ENCODE measurements around the gene CEMIP2.

Gene CEMIP2

DNA sequence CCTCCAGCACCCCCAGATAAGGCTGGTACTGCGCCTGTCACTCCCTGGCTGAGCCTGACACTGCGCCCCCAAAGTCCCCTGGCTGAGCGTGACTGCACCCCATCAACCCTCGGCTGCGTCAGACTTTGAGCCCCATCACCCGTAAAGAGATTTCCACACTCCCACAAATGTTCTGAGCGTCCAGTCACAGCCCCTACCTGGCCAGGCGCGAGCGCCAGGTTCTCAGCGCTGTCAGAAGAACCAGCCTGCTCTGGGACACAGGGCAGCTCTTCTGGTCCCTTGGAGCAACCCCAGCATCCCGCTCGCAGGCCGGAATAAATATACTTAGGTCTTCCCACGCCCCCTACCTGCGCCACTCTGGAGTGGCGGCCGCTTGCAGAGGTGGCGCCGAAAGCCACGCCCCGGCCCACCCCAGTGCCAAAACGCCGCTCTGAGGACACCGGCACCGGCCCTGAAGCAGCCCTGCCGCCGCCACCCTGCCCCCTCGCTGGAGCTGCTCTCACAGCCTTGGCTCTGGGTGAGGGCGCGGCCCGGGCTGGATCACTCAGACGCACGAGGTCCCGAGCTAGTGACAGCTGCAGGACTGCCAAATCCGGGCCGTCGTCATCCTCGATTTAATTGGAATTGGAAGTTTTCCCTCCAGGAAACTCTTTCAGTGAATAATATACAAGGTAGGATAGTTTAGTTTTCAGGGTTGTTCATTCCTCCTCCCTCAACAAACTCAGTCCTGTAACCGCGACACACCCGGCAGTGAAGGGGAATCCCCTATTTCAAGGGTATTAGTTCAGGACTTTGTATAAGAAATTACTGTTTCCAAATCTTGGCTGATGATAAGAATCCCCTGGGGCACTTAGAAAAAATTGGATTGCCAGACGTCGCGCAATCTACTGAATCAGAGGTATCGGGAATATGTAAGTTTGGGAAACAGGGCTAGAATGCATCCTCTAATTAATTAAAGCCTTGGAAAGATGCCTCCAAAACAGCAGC is 1.2 kb upstream of the CEMIP2 start:
- DNase-seq: peak; percentile 68

DNA sequence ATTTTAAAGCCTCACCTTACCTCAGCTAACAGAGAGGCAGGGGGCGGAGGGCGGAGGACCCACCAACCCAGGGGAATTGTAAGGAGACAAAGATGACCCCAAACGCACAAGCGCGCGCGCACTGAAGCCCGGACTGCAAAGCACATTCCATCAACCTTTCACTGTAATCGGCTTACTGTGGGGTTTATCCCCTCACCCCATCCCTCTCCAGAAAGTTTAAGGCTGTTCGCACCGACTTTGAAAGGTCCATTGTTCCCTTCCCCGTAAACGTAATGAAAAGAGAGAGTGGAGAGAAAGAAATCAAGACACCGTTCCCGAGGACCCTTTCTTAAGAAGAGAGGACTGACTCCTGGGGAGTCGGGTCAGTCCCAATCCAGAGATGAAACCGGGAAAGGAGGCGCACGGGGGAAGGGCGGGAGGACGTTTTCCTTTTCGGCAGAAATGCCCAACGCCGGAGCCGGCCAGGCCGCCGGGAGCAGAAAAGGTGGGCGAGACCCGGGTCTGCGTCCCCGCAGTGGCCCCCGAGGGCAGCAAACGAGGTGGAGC is 464 bp downstream of the CEMIP2 start:
- DNase-seq: no peak

DNA sequence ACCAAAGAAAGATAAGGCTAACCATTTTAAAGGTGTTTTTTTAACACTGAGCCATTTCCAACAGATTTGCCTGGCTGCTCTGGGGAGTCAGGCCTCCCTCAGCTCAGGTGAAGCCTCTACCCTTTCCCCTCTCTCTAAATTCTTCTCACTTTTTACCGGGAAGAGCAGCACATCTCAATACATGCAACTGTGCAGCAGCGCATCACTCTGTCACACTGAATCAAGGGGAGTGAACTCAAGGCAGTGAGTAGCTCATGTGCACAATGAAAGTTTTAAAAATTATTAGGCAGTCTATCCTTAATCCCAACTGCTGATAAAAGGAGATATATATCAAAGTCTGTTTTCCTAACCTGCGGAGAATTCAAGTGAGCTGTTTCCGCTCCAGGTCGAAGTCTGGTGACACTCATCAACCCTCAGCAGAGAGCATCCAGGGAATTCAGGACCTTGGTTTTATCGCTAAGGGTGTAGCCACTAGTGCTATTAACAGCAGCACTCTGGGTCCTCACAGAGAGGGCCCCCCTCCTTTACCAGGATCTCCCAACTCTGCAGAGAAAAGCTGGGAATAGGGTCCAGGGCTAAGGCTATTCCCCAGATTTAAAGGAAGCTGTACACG is 1.0 kb downstream of the CEMIP2 start:
- no peak for DNase-seq

DNA sequence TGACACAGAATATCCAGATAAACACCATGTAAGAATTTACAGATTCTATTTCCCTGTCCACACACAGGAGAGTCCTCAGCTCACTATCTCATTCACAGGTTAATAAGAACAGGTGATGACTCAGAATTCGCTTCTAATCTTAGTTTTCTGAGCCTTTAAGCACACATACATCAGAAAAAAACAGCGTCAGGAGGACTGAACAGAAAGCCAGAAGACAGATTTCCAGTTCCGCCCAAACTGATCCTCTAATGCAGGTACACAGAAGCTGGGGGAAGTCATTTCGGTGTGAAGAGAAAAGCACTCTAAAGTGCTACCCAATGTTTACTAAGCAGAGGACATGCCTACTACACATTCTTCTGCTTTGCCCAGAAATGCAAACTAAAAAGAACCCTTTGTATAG is 1.6 kb downstream of the CEMIP2 start:
- no peak for DNase-seq

DNA sequence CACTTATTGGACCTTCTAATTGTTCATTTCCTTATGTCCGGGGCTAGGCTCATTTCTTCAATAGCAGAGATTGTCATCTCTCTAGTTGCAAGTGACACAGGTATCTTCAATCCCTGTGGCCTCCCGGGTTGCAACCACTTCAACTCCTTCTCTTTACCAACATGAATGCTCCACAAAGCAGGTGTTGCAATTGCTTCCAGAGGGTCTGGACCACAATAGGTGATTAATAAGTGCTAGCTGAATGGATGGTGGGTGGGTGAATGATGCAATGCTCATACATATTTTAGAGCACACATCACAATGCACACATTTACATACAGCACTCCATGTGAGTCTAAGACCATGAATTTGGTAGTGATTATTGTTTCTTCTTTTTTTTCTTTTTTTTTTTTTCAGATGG is 2.6 kb downstream of the CEMIP2 start:
- DNase-seq: no peak

DNA sequence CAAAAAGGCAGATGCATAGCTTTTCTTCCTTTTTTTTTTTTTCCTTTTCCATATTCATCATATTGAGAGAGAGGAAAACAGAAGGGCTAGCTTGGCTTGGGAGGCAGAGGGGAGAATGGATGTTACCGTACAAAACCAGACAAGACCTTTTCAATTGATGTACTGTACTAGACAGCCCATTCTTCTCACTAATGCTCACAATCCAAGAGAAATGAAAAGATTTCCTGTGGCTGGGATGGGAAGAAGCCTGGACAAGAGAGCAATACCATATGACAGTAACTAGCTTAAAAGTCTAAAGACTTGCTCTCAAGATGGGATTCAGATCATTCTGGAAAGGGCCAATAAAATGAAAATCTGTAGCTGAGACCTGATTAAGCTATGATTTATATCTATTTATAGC is 3.4 kb downstream of the CEMIP2 start:
- DNase-seq: no peak

DNA sequence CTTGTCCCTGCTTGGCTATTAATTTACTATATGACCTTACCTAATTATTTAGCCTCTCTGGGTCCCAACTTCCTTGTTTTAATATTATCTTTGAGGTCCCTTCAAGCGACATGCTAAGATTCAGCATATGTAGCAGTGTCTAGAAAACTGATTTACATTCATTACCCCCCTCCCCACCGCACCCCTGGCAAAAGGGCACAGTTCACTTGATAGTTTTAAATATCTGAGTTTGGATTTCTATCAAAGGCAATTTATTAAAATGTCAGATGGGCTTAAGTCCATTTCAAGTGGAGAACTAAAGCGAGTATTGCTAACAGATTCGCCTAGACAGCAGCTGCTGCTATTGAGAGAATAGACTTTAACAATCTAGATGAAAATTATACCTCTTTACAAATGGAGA is 3.9 kb downstream of the CEMIP2 start:
- no peak for DNase-seq

DNA sequence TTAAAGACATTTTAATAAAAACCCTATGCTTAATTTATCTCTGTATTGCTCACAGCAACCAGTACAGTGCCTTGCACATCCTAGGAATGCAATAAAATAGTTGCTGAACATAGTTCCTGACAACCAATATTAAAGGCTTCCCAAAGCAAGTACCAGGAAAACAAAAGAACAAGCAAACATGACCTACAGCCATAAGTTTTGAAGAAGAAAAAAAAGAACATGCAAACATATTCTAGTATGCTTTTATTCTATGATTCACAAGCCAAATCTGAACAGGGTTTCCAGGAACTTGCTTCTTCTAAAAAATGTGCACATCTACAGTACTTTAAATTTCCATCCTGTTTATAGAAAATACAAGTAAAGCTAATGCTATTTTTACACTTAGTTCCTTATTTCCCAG is 4.5 kb downstream of the CEMIP2 start:
- DNase-seq: no peak

DNA sequence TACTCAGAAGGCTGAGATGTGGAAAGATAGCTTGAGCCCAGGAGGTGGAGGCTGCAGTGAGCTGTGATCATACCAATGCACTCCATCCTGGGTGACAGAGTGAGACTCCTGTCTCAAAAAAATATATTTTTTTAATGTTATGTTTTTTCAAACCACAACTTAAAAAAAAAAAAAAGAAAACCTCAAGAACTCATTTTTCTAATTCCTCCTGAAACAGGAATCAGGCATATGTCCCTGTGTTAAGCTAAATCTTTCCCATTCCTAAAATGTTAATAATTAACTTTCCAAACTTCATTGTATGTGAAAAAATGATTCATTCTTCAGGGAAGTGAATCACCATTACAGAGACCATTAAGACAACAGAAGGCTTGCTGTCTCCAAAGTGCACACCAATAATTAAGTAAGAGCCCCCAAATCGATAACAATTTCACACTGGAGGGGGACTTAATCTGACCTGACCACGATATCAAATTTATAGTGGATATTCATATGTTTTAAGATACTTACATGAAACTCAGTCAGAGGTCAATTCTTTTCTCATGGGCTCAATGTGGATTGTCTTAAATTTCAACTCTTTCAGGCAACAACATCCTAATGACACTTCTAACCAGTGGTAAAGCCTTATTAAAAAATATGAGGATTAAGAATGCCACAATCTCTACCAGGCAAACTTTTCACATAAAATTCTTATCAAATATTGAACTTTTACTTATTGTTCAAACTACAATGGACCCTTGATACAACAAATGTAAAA is 5.2 kb downstream of the CEMIP2 start:
- no peak for DNase-seq

DNA sequence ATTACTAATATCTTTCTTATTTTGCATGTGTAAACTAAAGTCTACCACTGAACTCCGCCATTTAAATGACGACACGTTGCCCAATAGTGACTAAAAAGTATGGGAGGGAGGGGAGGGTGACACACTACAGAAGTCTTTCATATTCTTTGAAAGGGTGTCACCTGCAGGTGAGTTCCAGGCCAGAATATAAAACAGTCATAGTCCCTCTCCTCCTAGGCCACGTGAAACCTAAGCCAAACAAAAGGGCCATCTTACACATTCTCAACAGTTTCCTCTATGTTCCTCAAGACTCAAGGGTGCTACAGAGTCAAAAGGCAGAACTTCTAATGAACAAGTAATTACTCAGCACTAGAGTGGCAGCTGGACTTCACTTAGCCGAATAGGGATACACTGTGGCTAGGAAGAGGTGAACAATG is 6.4 kb downstream of the CEMIP2 start:
- no peak for DNase-seq

DNA sequence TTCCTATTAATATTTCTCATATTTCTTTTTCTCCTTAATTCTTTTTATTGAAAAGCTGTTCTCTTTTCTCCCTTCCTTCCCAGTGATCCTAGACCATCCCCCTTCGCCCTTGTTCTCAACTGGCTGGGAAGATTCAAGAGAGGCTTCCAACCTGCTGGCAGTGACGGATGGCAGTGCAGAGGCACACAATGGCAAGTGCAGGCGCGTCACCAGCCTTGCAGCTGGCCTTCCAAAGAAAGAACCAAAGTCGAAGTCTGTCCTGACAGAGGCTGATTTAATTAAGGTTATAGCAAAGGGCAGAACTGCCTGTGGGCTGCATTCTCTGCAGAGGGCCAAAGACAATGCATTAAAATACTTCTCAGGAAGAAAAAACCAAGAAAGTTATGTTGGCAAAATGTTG is 7.4 kb downstream of the CEMIP2 start:
- DNase-seq: no peak

DNA sequence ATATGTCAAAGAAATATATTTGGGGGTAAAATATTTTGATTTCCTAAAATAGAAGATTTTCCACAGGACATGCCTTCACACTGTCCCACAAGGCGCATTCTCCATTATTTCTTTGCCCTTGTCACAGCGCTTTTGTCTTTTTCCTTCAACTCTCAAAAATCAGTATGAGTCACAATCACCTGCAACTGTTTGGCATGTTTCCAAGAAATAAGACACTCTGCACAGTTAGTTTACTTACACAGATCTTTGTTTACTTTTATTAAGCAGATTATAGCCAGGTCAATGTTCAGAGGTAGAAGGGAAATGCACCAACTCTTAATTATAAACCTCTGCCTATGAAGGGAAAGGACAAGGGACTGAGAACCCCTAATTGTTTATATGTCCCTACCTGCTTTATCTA is 9.5 kb downstream of the CEMIP2 start:
- no peak for DNase-seq

DNA sequence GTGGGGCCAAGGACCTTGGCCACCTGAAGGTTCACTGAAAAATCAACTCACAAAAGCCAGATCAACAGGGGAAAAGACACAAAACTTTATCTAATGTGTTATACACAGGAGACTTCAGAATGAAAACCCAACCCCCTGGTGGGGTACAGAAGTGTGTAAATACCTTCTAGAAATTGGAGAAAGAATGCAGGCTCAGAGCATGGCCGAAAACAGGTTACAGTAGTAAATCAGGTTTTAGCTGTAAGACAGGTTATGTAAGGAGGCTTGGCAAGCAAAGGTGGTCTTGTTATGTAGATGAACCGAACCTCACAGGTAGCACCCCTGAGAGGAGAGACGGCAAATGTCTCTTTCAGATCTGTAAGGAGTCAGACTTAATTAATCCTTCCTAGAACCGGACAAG is 10.0 kb downstream of the CEMIP2 start:
- DNase-seq: no peak

DNA sequence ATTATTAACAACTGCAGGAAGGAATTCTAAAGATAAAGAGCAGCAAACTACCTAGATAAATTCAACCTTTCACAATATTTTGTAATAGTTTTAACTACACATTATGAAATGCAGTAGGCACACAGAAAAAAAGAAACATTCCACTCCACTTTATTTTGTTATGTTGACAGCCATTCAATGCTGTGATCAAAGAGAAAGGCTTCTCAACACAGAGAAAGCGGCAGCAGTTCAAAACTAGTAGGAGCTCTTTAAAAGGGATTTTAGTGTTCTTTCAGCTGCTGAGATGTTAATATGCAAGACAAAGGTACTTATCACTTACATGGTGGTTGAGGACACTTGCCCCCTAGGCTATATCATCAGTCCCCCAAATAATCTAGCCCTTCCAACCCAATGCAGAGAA is 11.6 kb downstream of the CEMIP2 start:
- DNase-seq: no peak

DNA sequence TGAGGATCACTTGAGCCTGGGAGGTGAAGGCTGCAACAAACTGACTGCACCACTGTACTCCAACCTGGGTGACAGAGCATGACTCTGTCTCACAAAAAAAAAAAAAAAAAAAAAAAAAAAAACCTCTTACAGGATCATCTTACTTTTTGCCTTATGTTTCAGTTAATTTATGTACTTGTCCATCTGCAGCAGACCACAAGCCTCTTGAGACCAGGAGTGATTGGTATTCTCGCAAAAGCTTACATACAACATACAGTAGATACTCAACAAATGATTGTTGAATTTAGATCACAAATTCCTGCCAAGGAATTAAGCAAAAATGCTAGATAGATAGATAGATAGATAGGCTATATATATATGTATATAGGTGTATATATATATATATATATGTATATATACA is 12.4 kb downstream of the CEMIP2 start:
- DNase-seq: no peak

DNA sequence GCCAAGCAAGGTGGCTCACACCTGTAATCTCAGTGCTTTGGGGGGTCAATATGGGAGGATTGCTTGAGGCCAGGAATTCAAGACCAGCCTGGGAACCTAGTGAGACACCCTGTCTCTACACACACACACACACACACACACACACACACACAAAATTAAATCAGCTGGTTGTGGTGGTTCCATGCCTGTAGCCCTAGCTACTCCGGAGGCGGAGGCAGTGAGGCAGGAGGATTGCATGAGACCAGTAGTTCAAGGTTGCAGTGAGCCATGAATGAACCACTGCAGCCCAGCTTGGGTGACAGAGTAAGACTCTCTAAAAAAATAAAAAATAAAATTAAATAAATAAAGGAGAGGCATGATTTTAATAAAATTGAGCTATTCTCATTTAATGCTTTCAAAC is 13.1 kb downstream of the CEMIP2 start:
- DNase-seq: no peak

DNA sequence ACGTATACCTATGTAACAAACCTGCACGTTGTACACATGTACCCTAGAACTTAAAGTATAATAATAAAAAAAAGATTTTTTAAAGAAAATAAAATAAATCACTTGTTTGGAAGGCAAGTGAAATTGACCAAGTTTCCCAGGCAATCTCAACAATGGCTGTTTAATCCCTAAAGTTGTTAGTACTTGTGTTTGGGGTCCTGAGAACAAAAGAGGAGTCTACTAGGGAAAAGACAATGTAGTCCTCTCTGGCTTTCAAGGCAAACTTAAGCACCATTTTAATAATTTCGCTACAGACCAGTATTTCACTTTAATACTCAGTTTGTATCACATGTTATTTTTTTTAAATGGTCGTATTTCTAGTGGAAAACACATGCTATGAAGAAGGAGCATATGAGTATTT is 14.2 kb downstream of the CEMIP2 start:
- no peak for DNase-seq

DNA sequence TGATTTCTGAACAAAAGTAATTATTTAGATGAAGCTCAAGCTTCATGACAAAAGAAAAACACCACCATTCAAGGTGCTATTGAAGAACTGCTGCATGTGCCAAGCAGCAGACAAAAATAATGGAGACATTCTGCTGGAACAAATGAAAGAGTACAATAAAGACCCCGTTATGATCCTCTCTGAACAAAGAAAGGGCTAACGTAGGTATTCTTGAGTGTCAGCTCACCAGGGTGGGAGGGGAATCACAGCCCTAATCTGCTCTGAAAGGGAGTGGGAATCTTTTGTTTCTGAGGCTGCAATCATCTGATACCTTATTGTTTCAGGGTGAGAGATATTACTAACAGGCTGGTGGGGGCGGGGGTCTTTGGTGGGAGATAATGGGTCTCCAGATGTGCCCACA is 15.4 kb downstream of the CEMIP2 start:
- DNase-seq: no peak

DNA sequence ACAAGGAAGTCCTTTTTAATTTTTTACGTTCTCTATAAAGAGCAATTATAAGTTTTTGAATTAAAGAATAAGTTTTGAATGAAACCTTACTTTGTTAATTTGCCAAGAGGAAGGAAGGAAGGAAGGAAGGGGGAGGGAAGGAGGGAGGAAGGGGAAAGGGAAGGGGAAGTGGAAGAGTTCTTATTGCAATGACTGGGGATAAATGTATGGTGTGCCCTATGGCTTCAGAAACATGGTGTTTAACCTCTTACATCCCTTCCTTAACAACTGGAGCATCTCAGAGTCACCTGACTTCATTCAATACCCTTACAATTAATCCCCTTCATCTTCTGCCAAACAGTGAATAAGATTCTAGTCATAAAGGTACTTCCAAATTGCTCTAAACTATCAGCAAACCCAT is 16.0 kb downstream of the CEMIP2 start:
- no peak for DNase-seq

DNA sequence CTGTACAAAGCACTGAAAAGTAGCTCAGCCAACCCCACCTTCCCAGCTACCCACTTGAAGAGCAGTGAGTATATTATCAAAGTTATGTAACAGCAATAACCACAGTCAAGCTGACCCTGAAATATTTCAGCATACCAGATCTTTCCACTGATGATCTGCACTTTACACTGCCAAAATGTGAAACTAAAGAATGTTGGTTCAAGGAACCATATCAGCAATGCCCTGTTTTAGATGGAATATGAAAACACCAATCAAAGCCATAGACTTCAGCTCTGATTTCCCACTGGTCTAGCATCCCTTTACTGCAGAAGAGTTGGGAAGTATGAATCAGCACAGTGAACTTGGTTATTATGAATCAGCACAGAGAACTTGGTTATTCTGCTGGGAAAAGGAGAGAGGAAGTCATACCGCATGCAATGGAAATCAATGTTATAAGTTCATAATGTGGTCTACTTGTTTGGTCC is 20.0 kb downstream of the CEMIP2 start:
- no peak for DNase-seq

DNA sequence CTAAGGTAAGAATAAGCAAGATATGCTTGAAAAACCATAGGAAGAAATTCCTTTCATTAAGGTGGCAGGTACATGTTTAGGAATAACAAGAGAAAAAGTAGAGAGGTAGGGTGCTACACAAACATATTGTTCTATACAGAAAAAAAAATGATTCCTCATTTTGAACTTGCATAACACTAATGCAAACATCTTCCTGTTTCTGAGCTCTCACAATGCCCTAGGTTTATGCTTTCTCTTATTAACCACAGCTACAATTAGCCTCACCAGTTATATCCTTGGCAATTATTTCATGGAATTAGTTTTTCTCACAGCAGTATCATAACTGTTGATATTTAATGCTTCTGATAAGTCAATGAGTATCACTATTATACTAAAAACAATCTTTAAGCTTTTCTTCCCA is 20.7 kb downstream of the CEMIP2 start:
- no peak for DNase-seq

DNA sequence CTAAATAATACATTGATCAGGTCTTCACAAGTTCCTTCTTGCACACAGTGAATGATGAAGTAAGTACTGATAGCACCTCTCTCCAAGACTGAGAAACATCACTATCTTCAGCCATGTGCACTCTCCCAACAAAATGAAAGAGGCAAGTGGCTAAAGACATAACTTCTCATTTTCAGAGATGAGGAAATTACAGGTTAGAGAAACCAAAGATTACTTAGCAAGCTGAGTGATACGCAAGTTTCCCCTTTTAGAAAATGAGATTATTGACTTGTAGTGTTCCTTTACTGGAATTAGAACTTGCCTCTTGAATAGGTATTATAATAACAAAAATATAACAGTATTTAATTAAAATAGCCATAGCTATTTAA is 21.6 kb downstream of the CEMIP2 start:
- DNase-seq: no peak

DNA sequence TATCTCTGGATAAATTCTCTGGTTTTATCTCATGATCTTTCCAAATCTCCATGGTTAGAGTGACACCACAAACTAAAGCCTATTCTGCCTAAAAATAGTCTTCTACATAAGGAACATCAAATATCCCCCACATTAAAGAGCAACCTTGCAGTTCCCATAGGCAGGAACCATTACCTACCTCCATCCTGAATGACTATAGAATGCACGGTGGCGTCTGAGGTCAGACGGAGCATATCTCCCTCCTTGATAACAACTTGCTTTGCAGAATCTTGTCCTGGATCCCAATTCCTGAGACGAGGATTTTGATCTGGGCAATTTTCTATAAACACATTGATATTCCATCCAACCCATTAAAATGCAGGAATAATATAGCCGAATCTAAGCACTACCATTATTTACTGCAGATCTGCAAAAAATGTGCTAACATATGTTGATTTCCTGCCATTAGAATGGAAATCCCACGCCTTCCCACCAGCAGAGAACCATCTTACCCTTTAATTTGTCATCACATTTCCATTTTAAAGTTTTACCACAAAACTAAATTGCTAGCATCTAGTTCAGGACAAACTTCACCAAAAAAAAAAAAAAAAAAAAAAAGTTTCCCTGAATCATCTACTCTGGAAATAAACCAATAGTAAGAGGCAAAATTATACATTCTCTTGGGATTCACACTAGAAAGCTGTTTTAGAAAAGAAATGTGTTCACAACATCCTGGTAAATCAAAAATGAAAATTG is 22.1 kb downstream of the CEMIP2 start:
- DNase-seq: no peak
